Left kidney (tissue), 2 donors: ENCODE measurements around the gene APOC1. TPM values are rescaled to one million over a fixed set of nuclear protein-coding genes. Genes with fewer than 3 reads are reported as not detected.
"Not testable (repeated sequence)": the region's sequence is repeated elsewhere in the genome, so short reads cannot be mapped to it uniquely, and the experiment has no call there.

Source experiments
- DNase-seq: peaks from one replicate; pipeline ENCODE4 v3.0.0-alpha.2; 2013
- polyA plus RNA-seq: library from polyadenylated mRNA; unstranded; fragments of 120-200 nt; gene quantifications from one replicate; pipeline ENCODE4 v1.2.1, GENCODE V29; 2013; ENCODE audit not compliant: insufficient read length

Gene APOC1
- polyA plus RNA-seq, 1 donor: 10.9 TPM

DNA sequence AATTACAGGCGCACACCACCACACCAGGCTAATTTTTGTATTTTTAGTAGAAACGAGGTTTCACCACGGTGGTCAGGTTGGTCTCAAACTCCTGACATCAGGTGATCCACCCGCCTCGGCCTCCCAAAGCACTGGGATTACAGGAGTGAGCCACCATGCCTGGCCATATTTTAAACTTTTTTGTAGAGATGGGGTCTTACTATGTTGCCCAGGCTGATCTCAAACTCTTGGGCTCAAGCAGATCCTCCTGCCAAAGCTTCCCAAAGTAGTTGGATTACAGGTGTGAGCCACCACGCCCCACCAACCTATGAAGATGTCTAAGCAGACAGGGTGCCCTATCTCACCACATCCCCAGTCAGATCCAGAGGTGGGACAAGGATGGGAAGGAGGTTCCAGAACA, 2.5 kb upstream of the APOC1 start:
- DNase-seq: not testable (repeated sequence)

DNA sequence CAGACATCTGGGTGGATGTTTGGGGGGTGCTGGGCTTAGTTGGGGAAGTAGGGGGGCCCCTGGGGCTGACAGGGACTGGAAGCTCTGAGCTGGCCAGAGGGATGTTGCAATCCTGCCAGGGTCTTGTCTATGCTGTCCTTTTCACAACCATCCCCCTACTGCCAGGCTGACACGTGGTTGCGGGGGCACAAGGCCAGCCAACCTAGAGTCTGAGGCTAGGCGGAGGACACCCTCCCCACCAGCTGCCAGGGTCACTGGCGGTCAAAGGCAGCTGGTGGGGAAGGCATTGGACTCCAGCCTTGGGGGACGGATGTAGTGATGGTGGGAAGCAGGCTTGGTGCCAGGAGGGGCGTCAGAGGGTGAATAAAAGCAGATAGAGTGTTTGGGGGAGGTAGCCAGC, 1.6 kb upstream of the APOC1 start:
- no peak for DNase-seq

GRCh38 chr19:44913512-44914432, 636 bp upstream of the APOC1 start:
- not testable (repeated sequence) for DNase-seq

- DNase-seq: no peak
Measured at GRCh38 chr19:44924243-44924725, 9.9 kb downstream of the APOC1 start.

DNA sequence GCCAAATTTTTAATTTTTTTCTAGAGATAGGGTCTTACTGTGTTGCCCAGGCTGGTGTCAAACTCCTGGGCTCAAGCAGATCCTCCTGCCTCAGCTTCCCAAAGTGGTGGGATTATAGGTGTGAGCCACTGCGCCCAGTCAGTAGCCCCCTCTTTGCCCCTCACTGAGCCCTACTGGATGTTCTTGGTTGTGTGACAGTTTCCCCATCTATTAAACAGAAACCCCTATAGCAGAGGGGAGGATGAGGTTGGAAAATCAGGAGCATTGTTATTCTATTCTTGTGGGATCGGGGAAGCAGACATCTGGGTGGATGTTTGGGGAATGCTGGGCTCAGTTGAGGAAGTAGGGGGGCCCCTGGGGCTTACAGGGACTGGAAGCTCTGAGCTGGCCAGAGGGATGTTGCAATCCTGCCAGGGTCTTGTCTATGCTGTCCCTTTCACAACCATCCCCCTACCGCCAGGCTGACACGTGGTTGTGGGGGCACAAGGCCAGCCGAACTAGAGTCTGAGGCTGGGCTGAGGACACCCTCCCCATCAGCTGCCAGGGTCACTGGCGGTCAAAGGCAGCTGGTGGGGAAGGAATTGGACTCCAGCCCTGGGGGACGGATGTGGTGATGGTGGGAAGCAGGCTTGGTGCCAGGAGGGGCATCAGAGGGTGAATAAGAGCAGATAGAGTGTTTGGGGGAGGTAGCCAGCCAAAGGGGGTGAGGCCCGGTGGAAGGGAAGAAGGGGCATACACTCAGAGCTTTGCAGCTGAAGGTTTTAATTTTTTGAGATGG, 10.9 kb downstream of the APOC1 start:
- no peak for DNase-seq

- not testable (repeated sequence) for DNase-seq
Measured at GRCh38 chr19:44926245-44927077, 12.1 kb downstream of the APOC1 start.

- DNase-seq: no peak
Measured at GRCh38 chr19:44927746-44928145, 13.3 kb downstream of the APOC1 start.

DNA sequence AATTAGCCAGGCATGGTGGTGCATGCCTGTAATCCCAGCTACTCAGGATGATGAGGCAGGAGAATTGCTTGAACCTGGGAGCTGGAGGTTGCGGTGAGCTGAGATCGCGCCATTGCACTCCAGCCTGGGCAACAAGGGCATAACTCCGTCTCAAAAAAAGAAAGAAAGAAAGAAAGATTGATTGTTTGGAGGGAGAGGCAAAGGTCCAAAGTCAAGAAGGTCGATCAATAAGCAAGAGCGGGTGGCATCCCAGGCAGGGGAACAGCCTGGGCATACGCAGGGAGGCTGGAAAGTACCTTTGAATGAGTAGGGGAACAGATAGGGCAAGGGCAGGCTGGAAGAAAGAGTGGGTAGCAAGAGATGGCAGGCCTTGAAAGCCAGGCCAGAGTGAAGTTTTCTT, 15.7 kb downstream of the APOC1 start:
- DNase-seq: no peak

DNA sequence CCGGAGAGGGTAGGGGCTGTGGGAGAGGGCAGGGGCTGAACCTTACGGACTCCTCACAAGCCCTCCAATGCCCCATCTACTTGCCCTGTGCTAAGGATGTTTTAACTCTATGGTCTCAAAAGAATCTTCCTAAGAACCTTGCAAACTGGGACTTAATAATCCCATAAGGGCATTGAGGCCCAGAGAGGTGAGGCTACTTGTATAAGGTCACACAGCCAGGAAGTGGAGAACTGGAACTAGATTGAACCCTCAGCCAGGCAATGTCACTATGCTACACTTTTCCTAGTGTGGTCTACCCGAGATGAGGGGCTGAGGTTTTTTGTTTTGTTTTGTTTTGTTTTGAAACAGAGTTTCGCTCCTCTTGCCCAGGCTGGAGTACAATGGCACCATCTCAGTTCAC, 17.1 kb downstream of the APOC1 start:
- DNase-seq: no peak

DNA sequence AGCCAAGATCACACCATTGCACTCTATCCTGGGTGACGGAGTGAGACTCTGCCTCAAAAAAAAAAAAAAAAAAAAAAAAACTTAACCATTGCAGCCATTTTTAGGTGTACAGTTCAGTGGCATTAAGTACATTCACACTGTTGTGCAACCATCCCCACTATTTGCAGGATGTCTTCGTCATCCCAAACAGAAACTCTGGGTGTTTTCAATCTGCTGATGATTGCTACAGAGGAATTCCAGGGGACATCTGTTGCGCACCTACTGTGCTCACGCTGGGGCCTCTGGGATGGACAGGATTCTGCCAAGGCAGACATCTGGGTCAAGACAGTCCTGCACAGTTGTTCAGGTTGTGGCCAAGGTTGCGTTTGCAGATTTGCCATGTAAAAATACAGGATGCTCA, 25.3 kb downstream of the APOC1 start:
- no peak for DNase-seq

DNA sequence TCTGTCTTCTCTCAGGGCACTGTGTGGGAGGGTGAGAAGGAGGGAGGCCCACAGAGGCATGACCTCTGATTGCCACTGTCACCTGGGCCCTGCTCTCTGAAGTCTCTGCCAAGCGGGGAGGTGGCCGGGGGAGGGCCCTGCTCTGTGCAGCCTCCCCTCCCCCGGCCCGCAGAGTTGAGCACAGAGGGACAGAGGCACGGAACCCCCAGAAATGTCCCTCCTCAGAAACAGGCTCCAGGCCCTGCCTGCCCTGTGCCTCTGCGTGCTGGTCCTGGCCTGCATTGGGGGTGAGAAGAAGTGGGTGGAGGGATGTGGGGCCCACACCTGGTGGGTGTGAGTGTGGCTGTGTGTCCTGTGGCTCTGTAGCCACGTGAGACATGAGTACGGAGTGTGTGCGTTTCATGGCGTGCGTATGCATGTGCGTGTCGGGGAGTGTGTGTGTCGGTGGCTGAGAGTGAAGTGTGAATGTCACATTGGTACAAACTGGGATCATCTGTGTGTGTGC, 27.7 kb downstream of the APOC1 start, which contains the start of gene APOC4:
APOC4 (plus strand) TSS at position 171 of the 505 bp plus-strand sequence; CDS start at position 212, 41 bp downstream.
- no peak for DNase-seq

DNA sequence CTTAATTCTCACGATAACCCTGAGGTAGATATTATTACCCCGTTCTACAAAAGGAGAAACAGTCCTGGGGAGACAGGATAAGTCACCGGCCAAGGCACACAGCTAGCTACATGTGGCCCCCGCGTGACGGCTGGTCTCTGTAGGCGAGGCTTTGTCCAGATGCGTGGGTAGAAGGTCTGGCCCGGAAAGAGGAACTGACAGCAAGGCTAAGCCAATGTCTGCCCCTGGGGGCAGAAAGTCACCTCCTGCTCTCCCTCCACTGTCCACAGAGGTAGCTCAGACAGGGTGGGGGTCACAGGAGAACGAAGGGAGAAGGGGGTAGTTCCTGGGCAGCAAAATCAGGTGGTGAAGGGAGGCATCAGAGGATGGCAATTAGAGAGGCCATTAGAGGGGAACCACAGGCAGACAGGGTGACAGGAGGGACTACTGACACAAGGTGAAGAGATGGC, 29.4 kb downstream of the APOC1 start:
- no peak for DNase-seq

- DNase-seq: no peak
Measured at GRCh38 chr19:44947041-44947581, 32.7 kb downstream of the APOC1 start.

GRCh38 chr19:44948237-44948636, 33.8 kb downstream of the APOC1 start:
- DNase-seq: no peak

DNA sequence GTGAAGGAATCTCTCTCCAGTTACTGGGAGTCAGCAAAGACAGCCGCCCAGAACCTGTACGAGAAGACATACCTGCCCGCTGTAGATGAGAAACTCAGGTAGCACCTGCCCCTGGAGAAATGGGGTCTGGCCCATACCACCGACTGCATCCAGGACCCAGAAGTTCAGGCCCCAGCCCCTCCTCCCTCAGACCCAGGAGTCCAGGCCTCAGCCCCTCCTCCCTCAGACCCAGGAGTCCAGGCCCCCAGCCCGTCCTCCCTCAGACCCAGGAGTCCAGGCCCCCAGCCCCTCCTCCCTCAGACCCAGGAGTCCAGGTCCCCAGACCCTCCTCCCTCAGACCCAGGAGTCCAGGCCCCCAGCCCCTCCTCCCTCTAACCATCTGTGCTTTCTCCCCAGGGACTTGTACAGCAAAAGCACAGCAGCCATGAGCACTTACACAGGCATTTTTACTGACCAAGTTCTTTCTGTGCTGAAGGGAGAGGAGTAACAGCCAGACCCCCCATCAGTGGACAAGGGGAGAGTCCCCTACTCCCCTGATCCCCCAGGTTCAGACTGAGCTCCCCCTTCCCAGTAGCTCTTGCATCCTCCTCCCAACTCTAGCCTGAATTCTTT, 34.5 kb downstream of the APOC1 start:
- DNase-seq: no peak

- no peak for DNase-seq
Measured at GRCh38 chr19:44949550-44949949, 35.1 kb downstream of the APOC1 start.

DNA sequence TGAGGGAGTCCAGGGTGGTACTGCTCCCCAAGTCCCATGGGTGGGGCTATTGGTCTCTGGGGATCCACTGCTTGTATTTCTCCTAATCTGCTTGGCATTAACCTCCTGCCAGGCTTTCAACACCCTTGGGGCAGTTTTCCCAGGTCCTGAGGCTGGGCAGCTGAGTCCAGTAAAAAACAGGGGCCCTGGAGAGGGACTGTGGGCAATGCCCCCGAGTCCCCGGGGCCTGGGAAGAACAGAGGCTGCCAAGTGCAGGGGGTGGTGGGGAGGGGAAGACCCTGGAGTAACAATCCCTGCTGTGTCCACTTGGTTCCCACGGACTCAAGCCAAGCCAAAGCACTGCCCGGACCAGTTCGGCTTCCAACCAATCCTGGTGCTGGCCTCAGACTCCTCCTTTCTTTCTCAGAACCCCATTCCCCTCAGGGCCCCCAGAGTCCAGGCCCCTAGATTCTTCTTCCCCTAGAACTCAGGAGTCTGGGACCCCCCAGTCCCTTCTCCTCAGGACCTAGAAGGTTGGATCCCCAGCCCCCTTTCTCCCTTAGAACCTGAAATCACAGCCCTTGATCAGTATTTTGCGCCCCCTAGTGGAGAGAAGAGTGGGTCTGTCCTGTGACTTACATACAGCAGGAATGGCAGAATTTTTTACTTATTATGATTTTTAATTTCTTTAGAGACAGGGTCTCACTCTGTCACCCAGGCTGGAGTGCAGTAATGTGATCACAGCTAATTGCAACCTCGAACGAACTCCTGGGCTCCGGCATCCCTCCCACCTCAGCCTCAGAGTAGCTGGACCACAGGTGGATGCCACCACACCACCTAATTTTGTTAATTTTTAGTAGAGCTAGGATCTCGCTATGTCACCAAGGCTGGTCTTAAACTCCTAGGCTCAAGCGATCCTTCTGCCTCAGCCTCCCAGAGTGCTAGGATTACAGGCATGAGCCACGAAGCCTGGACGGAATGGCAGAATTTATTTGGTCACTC, 37.1 kb downstream of the APOC1 start:
- peak; percentile 75 for DNase-seq

GRCh38 chr19:44954278-44954648, 39.9 kb downstream of the APOC1 start:
- DNase-seq: no peak

DNA sequence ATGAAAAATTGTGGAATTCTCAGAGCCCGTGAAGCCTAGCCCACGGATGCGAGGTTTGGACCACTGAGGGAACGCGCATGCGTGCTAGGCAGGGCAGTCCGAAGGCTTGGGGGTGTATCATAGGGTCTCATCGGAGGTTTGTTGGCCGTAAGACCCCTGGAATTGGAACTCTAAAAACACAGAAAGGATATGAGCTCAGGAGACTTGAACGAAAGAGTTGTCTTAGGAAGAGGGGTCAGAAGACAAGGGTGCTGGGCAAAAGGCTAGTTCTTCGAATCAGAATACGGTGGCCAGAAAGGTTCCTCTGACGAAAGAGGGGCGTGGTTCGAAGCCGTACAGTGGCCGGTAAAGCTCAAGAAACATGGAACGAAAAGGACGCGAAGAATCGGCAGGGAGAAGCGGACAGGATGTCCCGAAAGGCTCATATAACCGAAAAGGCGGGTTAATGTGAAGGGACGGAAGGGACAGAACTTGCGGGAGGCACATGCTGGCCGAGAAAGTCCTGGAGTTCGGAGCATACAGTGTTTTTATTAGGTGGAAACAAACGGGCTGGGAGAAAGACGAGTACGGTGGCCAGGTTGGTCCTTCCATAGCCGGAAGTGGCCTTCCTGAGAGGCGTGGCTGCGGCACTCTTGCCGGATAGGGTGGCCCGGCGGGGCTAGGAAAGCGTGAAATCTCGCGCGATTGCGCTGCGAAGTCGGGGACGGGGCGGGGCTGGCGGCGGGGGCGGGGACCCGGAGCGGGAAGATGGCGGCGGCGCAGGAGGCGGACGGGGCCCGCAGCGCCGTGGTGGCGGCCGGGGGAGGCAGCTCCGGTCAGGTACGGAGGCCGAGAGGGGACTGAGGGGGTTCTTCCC, 40.5 kb downstream of the APOC1 start, which contains the start of gene CLPTM1:
CLPTM1 (plus strand) TSS at position 732 of the 856 bp plus-strand sequence; CDS start at position 748, 16 bp downstream.
- DNase-seq: peak; percentile 96
